ENCODE data around the gene SIK3. TPM values are rescaled to one million over a fixed set of nuclear protein-coding genes. Genes with fewer than 3 reads are reported as not detected.

SIK3 gene
- total RNA-seq, 1 donor from 2014 or later = 28.7 TPM

GRCh38 chr11:116870054-116870453 lies 228.2 kb downstream of the SIK3 start:
- DNase-seq (ENCODE audit: missing footprints) = no peak
- intact Hi-C loops (cut with DNase I) = no loop called here
- no peak for ATAC-seq

GRCh38 chr11:116869610-116870009 lies 228.6 kb downstream of the SIK3 start:
- no peak for ATAC-seq
- DNase-seq (ENCODE audit: missing footprints) = no peak
- intact Hi-C loops (cut with DNase I) = no loop called here

GRCh38 chr11:116868066-116868465 lies 230.2 kb downstream of the SIK3 start:
- no peak for DNase-seq (ENCODE audit: missing footprints)
- peak; percentile 62 for ATAC-seq
- intact Hi-C loops (cut with DNase I) = no loop called here

- ATAC-seq (peak; percentile 11), DNase-seq (ENCODE audit: missing footprints) (no peak)
- intact Hi-C loops (cut with DNase I) = no loop called here
Observed at GRCh38 chr11:116867619-116868018, 230.6 kb downstream of the SIK3 start.

- DNase-seq (ENCODE audit: missing footprints) (no peak), ATAC-seq (peak; percentile 49)
- intact Hi-C loops (cut with DNase I) = no loop called here
Observed at GRCh38 chr11:116866804-116867455, 231.3 kb downstream of the SIK3 start.

- DNase-seq (ENCODE audit: missing footprints) (no peak), ATAC-seq (no peak)
- intact Hi-C loops (cut with DNase I) = no loop called here
Observed at GRCh38 chr11:116865696-116866095, 232.5 kb downstream of the SIK3 start.

- no peak for ATAC-seq
- DNase-seq (ENCODE audit: missing footprints) = no peak
- intact Hi-C loops (cut with DNase I) = no loop called here
Observed at GRCh38 chr11:116864531-116864930, 233.7 kb downstream of the SIK3 start.

GRCh38 chr11:116862951-116863350 lies 235.3 kb downstream of the SIK3 start:
- no peak for DNase-seq (ENCODE audit: missing footprints)
- intact Hi-C loops (cut with DNase I) = no loop called here

GRCh38 chr11:116862185-116862584 lies 236.0 kb downstream of the SIK3 start:
- no peak for DNase-seq (ENCODE audit: missing footprints)
- ATAC-seq = no peak
- intact Hi-C loops (cut with DNase I) = no loop called here

More at GRCh38 chr11:116862951-116863350, 235.3 kb downstream of the SIK3 start:
- no peak for ATAC-seq

GRCh38 chr11:116861539-116861938 lies 236.7 kb downstream of the SIK3 start:
- intact Hi-C loops (cut with DNase I) = no loop called here
- no peak for ATAC-seq
- DNase-seq (ENCODE audit: missing footprints) = no peak

GRCh38 chr11:116860303-116860702 lies 237.9 kb downstream of the SIK3 start:
- intact Hi-C loops (cut with DNase I) = no loop called here
- ATAC-seq (no peak), DNase-seq (ENCODE audit: missing footprints) (no peak)

GRCh38 chr11:116859175-116859574 lies 239.1 kb downstream of the SIK3 start:
- intact Hi-C loops (cut with DNase I) = no loop called here
- DNase-seq (ENCODE audit: missing footprints) (no peak), ATAC-seq (no peak)

- intact Hi-C loops (cut with DNase I) = no loop called here
- ATAC-seq (no peak), DNase-seq (ENCODE audit: missing footprints) (peak; percentile 44)
Observed at GRCh38 chr11:116857936-116858335, 240.3 kb downstream of the SIK3 start.

GRCh38 chr11:116857316-116857715 lies 240.9 kb downstream of the SIK3 start:
- DNase-seq (ENCODE audit: missing footprints) = no peak
- ATAC-seq = no peak
- intact Hi-C loops (cut with DNase I) = no loop called here

- DNase-seq (ENCODE audit: missing footprints) (no peak), ATAC-seq (no peak)
- intact Hi-C loops (cut with DNase I) = no loop called here
Observed at GRCh38 chr11:116856423-116856822, 241.8 kb downstream of the SIK3 start.

- no peak for ATAC-seq
- intact Hi-C loops (cut with DNase I) = no loop called here
Observed at GRCh38 chr11:116855413-116855812, 242.8 kb downstream of the SIK3 start.

GRCh38 chr11:116853461-116854073 lies 244.7 kb downstream of the SIK3 start:
- DNase-seq (ENCODE audit: missing footprints) = no peak
- no peak for ATAC-seq
- intact Hi-C loops (cut with DNase I) = no loop called here

More at GRCh38 chr11:116855413-116855812, 242.8 kb downstream of the SIK3 start:
- DNase-seq (ENCODE audit: missing footprints) = no peak

GRCh38 chr11:116852261-116853031 lies 245.8 kb downstream of the SIK3 start:
- DNase-seq (ENCODE audit: missing footprints) = no peak
- intact Hi-C loops (cut with DNase I) = no loop called here
- ATAC-seq = no peak

- intact Hi-C loops (cut with DNase I) = no loop called here
- no peak for ATAC-seq
- no peak for DNase-seq (ENCODE audit: missing footprints)
Observed at GRCh38 chr11:116851626-116852025, 246.6 kb downstream of the SIK3 start.

GRCh38 chr11:116849486-116849885 lies 248.7 kb downstream of the SIK3 start:
- intact Hi-C loops (cut with DNase I) = no loop called here
- ATAC-seq = no peak

More at GRCh38 chr11:116849486-116849885, 248.7 kb downstream of the SIK3 start:
- no peak for DNase-seq (ENCODE audit: missing footprints)

All from Right ventricle myocardium inferior (tissue), 1 donor.